OCI-LY3 (cell line): Measurements from ENCODE around the gene CLCN5.

Source experiments
- H2AFZ ChIP-seq: fragments of 200-600, 300-600 bp; shearing (Covaris generic); 2 replicates; pipeline ENCODE4 v1.6.0; 2014; ENCODE audit warnings: antibody characterized with exemption, low read depth, low read length
- H3K27ac ChIP-seq: fragments of 200-600, 300-600 bp; sonication (generic); 2 replicates; pipeline ENCODE4 v1.5.1; 2014; ENCODE audit warnings: mild to moderate bottlenecking, low read length, moderate library complexity, mixed read lengths
- H3K27me3 ChIP-seq: fragments of 200-600, 300-600 bp; sonication (generic); 2 replicates; pipeline ENCODE4 v1.6.1; 2014; ENCODE audit warnings: low read depth, low read length, mixed read lengths
- H3K36me3 ChIP-seq: fragments of 200-600, 300-600 bp; sonication (generic); replicated peaks from 2 replicates; pipeline ENCODE3; 2014; ENCODE audit warnings: low read depth, low read length, mixed read lengths
- H3K4me1 ChIP-seq: fragments of 300-600, 200-600 bp; sonication (generic); 2 replicates; pipeline ENCODE4 v1.6.1; 2014; ENCODE audit warnings: low read length, mixed read lengths
- H3K4me2 ChIP-seq: fragments of 200-600, 300-600 bp; sonication (generic); 2 replicates; pipeline ENCODE4 v1.6.1; 2014; ENCODE audit warnings: low read length, mixed read lengths
- H3K4me3 ChIP-seq: fragments of 300-600, 200-600 bp; sonication (generic); 2 replicates; pipeline ENCODE4 v1.5.1; 2014; ENCODE audit warnings: antibody characterized with exemption, mild to moderate bottlenecking, low read length, moderate library complexity
- H3K79me2 ChIP-seq: fragments of 300-600, 200-600 bp; shearing (Covaris generic); 2 replicates; pipeline ENCODE4 v1.6.1; 2014; ENCODE audit warnings: mild to moderate bottlenecking, low read length, mixed read lengths
- H3K9ac ChIP-seq: fragments of 300-600, 200-600 bp; shearing (Covaris generic); 2 replicates; pipeline ENCODE4 v1.6.0; 2014; ENCODE audit warnings: mild to moderate bottlenecking, low read length, moderate library complexity
- H3K9me3 ChIP-seq: fragments of 200-600, 300-600 bp; shearing (Covaris generic); 2 replicates; pipeline ENCODE4 v1.6.1; 2014; ENCODE audit warnings: low read length, mixed read lengths; ENCODE audit not compliant: insufficient read depth
- H4K20me1 ChIP-seq: fragments of 200-600, 300-600 bp; sonication (generic); 2 replicates; pipeline ENCODE4 v1.6.1; 2016; ENCODE audit warnings: low read length, mixed read lengths; ENCODE audit not compliant: insufficient read depth
- EZH2phosphoT487 ChIP-seq: fragments of 200-600 bp; shearing (Covaris generic); IDR thresholded peaks from 2 replicates; pipeline ENCODE4 v1.6.1; 2018; ENCODE audit warnings: antibody characterized with exemption, mixed run types, low read depth
- TF ChIP-seq, protein P1 (sequence below): fragments of 200-600, 300-600 bp; sonication (generic); IDR thresholded peaks from 2 replicates; pipeline ENCODE4 v1.5.1; 2014; ENCODE audit warnings: antibody characterized with exemption, low read length, low read depth

Gene CLCN5

GRCh38 chrX:49986058-49986457 lies 63.7 kb downstream of the CLCN5 start:
- no peaks in the 10 kb centered on the region for H3K79me2 ChIP-seq
- TF ChIP-seq EZH2phosphoT487: no peak
- TF ChIP-seq, protein P1, sequence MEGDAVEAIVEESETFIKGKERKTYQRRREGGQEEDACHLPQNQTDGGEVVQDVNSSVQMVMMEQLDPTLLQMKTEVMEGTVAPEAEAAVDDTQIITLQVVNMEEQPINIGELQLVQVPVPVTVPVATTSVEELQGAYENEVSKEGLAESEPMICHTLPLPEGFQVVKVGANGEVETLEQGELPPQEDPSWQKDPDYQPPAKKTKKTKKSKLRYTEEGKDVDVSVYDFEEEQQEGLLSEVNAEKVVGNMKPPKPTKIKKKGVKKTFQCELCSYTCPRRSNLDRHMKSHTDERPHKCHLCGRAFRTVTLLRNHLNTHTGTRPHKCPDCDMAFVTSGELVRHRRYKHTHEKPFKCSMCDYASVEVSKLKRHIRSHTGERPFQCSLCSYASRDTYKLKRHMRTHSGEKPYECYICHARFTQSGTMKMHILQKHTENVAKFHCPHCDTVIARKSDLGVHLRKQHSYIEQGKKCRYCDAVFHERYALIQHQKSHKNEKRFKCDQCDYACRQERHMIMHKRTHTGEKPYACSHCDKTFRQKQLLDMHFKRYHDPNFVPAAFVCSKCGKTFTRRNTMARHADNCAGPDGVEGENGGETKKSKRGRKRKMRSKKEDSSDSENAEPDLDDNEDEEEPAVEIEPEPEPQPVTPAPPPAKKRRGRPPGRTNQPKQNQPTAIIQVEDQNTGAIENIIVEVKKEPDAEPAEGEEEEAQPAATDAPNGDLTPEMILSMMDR: no peak
- H3K27me3 ChIP-seq: no peaks in the 10 kb centered on the region
- no peaks in the 10 kb centered on the region for H3K9me3 ChIP-seq
- H3K27ac ChIP-seq: no peak overlapping the region
- H3K4me3 ChIP-seq: no peak overlapping the region
- no peaks in the 10 kb centered on the region for H3K36me3 ChIP-seq
- no peaks in the 10 kb centered on the region for H3K4me1 ChIP-seq
- no peak overlapping the region for H2AFZ ChIP-seq
- no peaks in the 10 kb centered on the region for H4K20me1 ChIP-seq
- no peak overlapping the region for H3K9ac ChIP-seq
- no peak overlapping the region for H3K4me2 ChIP-seq

- no peak for TF ChIP-seq EZH2phosphoT487
- TF ChIP-seq, protein P1: no peak
These were observed 65.3 kb downstream of the CLCN5 start for GRCh38 chrX:49987651-49988050.

GRCh38 chrX:49988143-49988542 lies 65.7 kb downstream of the CLCN5 start:
- TF ChIP-seq, protein P1: no peak
- TF ChIP-seq EZH2phosphoT487: no peak
- H3K27ac ChIP-seq: no peak overlapping the region
- H4K20me1 ChIP-seq: no peaks in the 10 kb centered on the region
- H3K79me2 ChIP-seq: no peaks in the 10 kb centered on the region
- H3K9me3 ChIP-seq: no peaks in the 10 kb centered on the region
- no peaks in the 10 kb centered on the region for H3K27me3 ChIP-seq
- H2AFZ ChIP-seq: no peak overlapping the region
- H3K4me2 ChIP-seq: no peak overlapping the region
- no peak overlapping the region for H3K9ac ChIP-seq
- no peaks in the 10 kb centered on the region for H3K36me3 ChIP-seq
- no peaks in the 10 kb centered on the region for H3K4me1 ChIP-seq
- H3K4me3 ChIP-seq: no peak overlapping the region

More at GRCh38 chrX:49987651-49988050, 65.3 kb downstream of the CLCN5 start:
- Histone ChIP-seq H3K9ac (no peak overlapping the region), H3K79me2 (no peaks in the 10 kb centered on the region), H3K4me2 (no peak overlapping the region), H3K9me3 (no peaks in the 10 kb centered on the region), H4K20me1 (no peaks in the 10 kb centered on the region), H2AFZ (no peak overlapping the region), H3K27ac (no peak overlapping the region), H3K4me3 (no peak overlapping the region), H3K4me1 (no peaks in the 10 kb centered on the region), H3K27me3 (no peaks in the 10 kb centered on the region), H3K36me3 (no peaks in the 10 kb centered on the region)

DNA sequence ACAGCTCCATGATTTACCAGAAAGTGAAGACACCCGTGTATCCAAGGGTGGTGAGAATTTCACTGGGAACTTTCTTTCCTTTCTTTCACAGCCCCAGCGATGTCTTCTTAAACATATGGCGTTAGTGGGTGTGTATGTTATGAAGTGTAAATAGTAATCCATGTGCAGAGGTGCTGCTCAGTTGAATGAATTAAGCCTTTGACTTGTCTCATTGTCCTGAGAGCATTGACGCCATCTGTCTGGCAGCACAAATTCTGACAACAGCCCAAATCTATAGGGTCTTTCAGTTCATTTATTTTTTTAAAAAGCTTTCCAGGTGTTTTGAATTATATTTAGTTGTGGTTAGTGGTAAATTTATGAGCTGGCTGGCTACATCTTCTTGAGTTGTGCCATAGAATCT lies 69.4 kb downstream of the CLCN5 start:
- Histone ChIP-seq H3K4me2 (no peak overlapping the region), H3K79me2 (no peaks in the 10 kb centered on the region)
- TF ChIP-seq, protein P1: no peak
- TF ChIP-seq EZH2phosphoT487: no peak

More for the DNA sequence above, 69.4 kb downstream of the CLCN5 start:
- H3K36me3 ChIP-seq: no peaks in the 10 kb centered on the region
- H3K4me3 ChIP-seq: no peak overlapping the region
- H4K20me1 ChIP-seq: no peaks in the 10 kb centered on the region
- no peaks in the 10 kb centered on the region for H3K27me3 ChIP-seq
- no peak overlapping the region for H3K9ac ChIP-seq
- H3K9me3 ChIP-seq: no peaks in the 10 kb centered on the region
- H3K27ac ChIP-seq: no peak overlapping the region
- no peaks in the 10 kb centered on the region for H3K4me1 ChIP-seq
- H2AFZ ChIP-seq: no peak overlapping the region
